IMR-90 (cell line): ENCODE results near the gene CLIC1. TPM values are rescaled to one million over a fixed set of nuclear protein-coding genes. Genes with fewer than 3 reads are reported as not detected.

ENCODE experiments used
- ATAC-seq: fragments of 200-7000 bp; cut with Tn5 transposase; 2 replicates; pipeline ENCODE4 v1.9.1; 2020; ENCODE audit warnings: low read depth, mild to moderate bottlenecking, moderate library complexity
- BruUV-seq: library from RNA; stranded (reverse); fragments of 400-500 nt; replicated peaks from 2 replicates; lab custom pipeline; 2021; lab: Mats Ljungman, UMichigan
- CTCF ChIA-PET: fragments of 300-600 bp; formaldehyde crosslinking; extraction: SDS; loops from one replicate; lab custom pipeline; 2021; ENCODE audit warnings: antibody characterized with exemption; lab: Yijun Ruan, JAX
- POLR2A ChIA-PET: fragments of 300-600 bp; sonication (Branson Sonifier 250); formaldehyde crosslinking; loops from one replicate; lab custom pipeline; 2022; ENCODE audit warnings: antibody characterized with exemption; ENCODE audit not compliant: unreplicated experiment; lab: Charles Lee
- DNase-seq: peaks from one replicate; pipeline ENCODE4 v3.0.0; 2013
- H2AFZ ChIP-seq: replicated peaks from 2 replicates; pipeline ENCODE3; 2013; ENCODE audit warnings: low read length, mild to moderate bottlenecking; ENCODE audit not compliant: poor library complexity
- H2AK5ac ChIP-seq: 2 replicates; pipeline ENCODE4 v1.6.1; 2013; ENCODE audit warnings: low read depth, low read length, inconsistent platforms
- H2AK9ac ChIP-seq: replicated peaks from 2 replicates; pipeline ENCODE3; 2013; ENCODE audit warnings: mild to moderate bottlenecking, low read depth, low read length, moderate library complexity; ENCODE audit not compliant: poor library complexity
- H2BK120ac ChIP-seq: 2 replicates; pipeline ENCODE4 v1.6.1; 2013; ENCODE audit warnings: low read depth, low read length, inconsistent platforms
- H2BK15ac ChIP-seq: 3 replicates; pipeline ENCODE4 v1.6.1; 2013; ENCODE audit warnings: low read depth, low read length, inconsistent platforms
- H2BK20ac ChIP-seq: 2 replicates; pipeline ENCODE4 v1.6.1; 2013; ENCODE audit warnings: low read depth, mild to moderate bottlenecking, inconsistent platforms, low read length, moderate library complexity
- H2BK5ac ChIP-seq: 2 replicates; pipeline ENCODE4 v1.6.1; 2013; ENCODE audit warnings: mild to moderate bottlenecking, low read depth, low read length, inconsistent platforms; ENCODE audit not compliant: poor library complexity, severe bottlenecking
- H3K14ac ChIP-seq: replicated peaks from 2 replicates; pipeline ENCODE4 v1.6.1; 2013; ENCODE audit warnings: low read depth, low read length, inconsistent platforms
- H3K18ac ChIP-seq: 2 replicates; pipeline ENCODE4 v1.6.1; 2013; ENCODE audit warnings: low read depth, low read length, control low read depth
- H3K23ac ChIP-seq: 2 replicates; pipeline ENCODE4 v1.6.1; 2013; ENCODE audit warnings: low read depth, low read length, inconsistent platforms
- H3K27ac ChIP-seq: 2 replicates; pipeline ENCODE4 v1.5.1; 2013; ENCODE audit warnings: mild to moderate bottlenecking, control low read depth, low read length; ENCODE audit not compliant: insufficient read depth
- H3K27me3 ChIP-seq: 2 replicates; pipeline ENCODE4 v1.6.1; 2013; ENCODE audit warnings: low read length; ENCODE audit not compliant: control insufficient read depth, insufficient read depth
- H3K36me3 ChIP-seq: 2 replicates; pipeline ENCODE4 v1.6.1; 2013; ENCODE audit warnings: low read length, mixed read lengths; ENCODE audit not compliant: control insufficient read depth, insufficient read depth
- H3K4ac ChIP-seq: 2 replicates; pipeline ENCODE4 v1.6.1; 2013; ENCODE audit warnings: low read depth, low read length, inconsistent platforms
- H3K4me1 ChIP-seq: 2 replicates; pipeline ENCODE4 v1.6.1; 2013; ENCODE audit warnings: low read length, mixed read lengths; ENCODE audit not compliant: control insufficient read depth, insufficient read depth
- H3K4me2 ChIP-seq: 2 replicates; pipeline ENCODE4 v1.6.1; 2013; ENCODE audit warnings: low read depth, mild to moderate bottlenecking, control low read depth, low read length, moderate library complexity
- H3K4me3 ChIP-seq: 2 replicates; pipeline ENCODE4 v1.5.1; 2013; ENCODE audit warnings: low read depth, mild to moderate bottlenecking, control low read depth, low read length, moderate library complexity; ENCODE audit not compliant: insufficient read depth
- H3K56ac ChIP-seq: 2 replicates; pipeline ENCODE4 v1.6.1; 2013; ENCODE audit warnings: low read length, inconsistent platforms; ENCODE audit not compliant: insufficient read depth; ENCODE audit errors: extremely low read depth
- H3K79me1 ChIP-seq, 2 experiments: 2 replicates each; pipeline ENCODE4 v1.6.1; 2013; ENCODE audit warnings: low read length in 2 of 2, inconsistent platforms in 1 of 2, low read depth in 1 of 2
- H3K9ac ChIP-seq: 2 replicates; pipeline ENCODE4 v1.6.1; 2013; ENCODE audit warnings: low read depth, low read length, control low read depth
- H3K9me1 ChIP-seq: 2 replicates; pipeline ENCODE4 v1.6.1; 2013; ENCODE audit warnings: low read length, inconsistent platforms; ENCODE audit not compliant: insufficient read depth
- H3K9me3 ChIP-seq: 2 replicates; pipeline ENCODE4 v1.6.1; 2013; ENCODE audit warnings: low read length; ENCODE audit not compliant: control insufficient read depth, insufficient read depth
- H4K20me1 ChIP-seq: 2 replicates; pipeline ENCODE4 v1.6.1; 2013; ENCODE audit warnings: low read length, inconsistent platforms; ENCODE audit not compliant: insufficient read depth
- H4K5ac ChIP-seq: 2 replicates; pipeline ENCODE4 v1.6.1; 2013; ENCODE audit warnings: mild to moderate bottlenecking, low read depth, low read length, control low read depth
- H4K8ac ChIP-seq, 2 experiments: 2 replicates each; pipeline ENCODE4 v1.6.1; 2013; ENCODE audit warnings: low read depth in 2 of 2, low read length in 2 of 2, control low read depth in 1 of 2, inconsistent platforms in 1 of 2
- H4K91ac ChIP-seq: 2 replicates; pipeline ENCODE4 v1.6.1; 2013; ENCODE audit warnings: low read depth, low read length, inconsistent platforms; ENCODE audit not compliant: insufficient read depth
- BHLHE40 ChIP-seq: fragments of 150-350 bp; IDR thresholded peaks from 2 replicates; pipeline ENCODE4 v1.6.1; 2016; ENCODE audit warnings: mild to moderate bottlenecking, low read depth, low read length
- CHD1 ChIP-seq: IDR thresholded peaks from 2 replicates; pipeline ENCODE4 v1.6.1; 2012; ENCODE audit warnings: low read depth, low read length, improper control_type of control experiment
- CTCF ChIP-seq: conservative IDR thresholded peaks from 2 replicates; pipeline ENCODE4 v1.5.1; 2012; ENCODE audit warnings: mild to moderate bottlenecking, low read depth, low read length, improper control_type of control experiment
- ELK1 ChIP-seq: fragments of 150-350 bp; IDR thresholded peaks from 2 replicates; pipeline ENCODE4 v1.6.1; 2016; ENCODE audit warnings: low read depth, mild to moderate bottlenecking, low read length, moderate library complexity, borderline replicate concordance
- FOS ChIP-seq: fragments of 150-350 bp; IDR thresholded peaks from 2 replicates; pipeline ENCODE4 v1.6.1; 2016; ENCODE audit warnings: low read depth, low read length
- NFE2L2 ChIP-seq: fragments of 150-350 bp; IDR thresholded peaks from 2 replicates; pipeline ENCODE4 v1.6.1; 2016; ENCODE audit warnings: low read depth, mild to moderate bottlenecking, low read length
- RCOR1 ChIP-seq: IDR thresholded peaks from 2 replicates; pipeline ENCODE4 v1.6.1; 2012; ENCODE audit warnings: mild to moderate bottlenecking, low read length, improper control_type of control experiment; ENCODE audit not compliant: insufficient replicate concordance
- USF2 ChIP-seq: fragments of 150-350 bp; IDR thresholded peaks from 2 replicates; pipeline ENCODE4 v1.6.1; 2017; ENCODE audit warnings: mild to moderate bottlenecking, antibody characterized with exemption, low read length, low read depth
- WGBS, 2 experiments: methylation state at CpG; one replicate each; pipeline versions ENCODE4 v1.1.5 to v1.1.7; 2013; ENCODE audit warnings: missing lambda C conversion rate in 2 of 2; ENCODE audit not compliant: insufficient read length in 1 of 2; ENCODE audit errors: extremely low coverage in 2 of 2; 5-methylcytosine and 5-hydroxymethylcytosine counted together
- dilution Hi-C: fragments of 300-500 bp; cut with HindIII; formaldehyde crosslinking; loops from one replicate; pipeline ENCODE4 v1.14.3; 2018; ENCODE audit warnings: low sequenced_read_pairs; ENCODE audit not compliant: unreplicated experiment
- in situ Hi-C: fragments of 300-500 bp; cut with MboI; formaldehyde crosslinking; loops from 3 replicates; pipeline ENCODE4 v1.14.3; 2019; ENCODE audit warnings: low sequenced_read_pairs, inconsistent platforms, mixed read lengths
- intact Hi-C: fragments of 100-400 bp; cut with micrococcal nuclease; formaldehyde crosslinking; loops from 2 replicates; pipeline ENCODE4 v1.10.0; 2022
- polyA plus RNA-seq, 3 experiments: library from polyadenylated mRNA; depleted of rRNA; stranded (reverse); fragments of >200 nt; gene quantifications; 2 replicates each; pipeline ENCODE4 v1.2.3, GENCODE V29; 2012; ENCODE audit warnings: low replicate concordance in 1 of 3
- total RNA-seq: library from RNA; depleted of rRNA; stranded (reverse); fragments of >200 nt; gene quantifications from 2 replicates; pipeline ENCODE4 v1.2.3, GENCODE V29; 2012

CLIC1 gene
- total and polyA plus RNA-seq, 2 of the 4 experiments (the other 2 are of a cell fraction), result 706 to 1,185 TPM

DNA sequence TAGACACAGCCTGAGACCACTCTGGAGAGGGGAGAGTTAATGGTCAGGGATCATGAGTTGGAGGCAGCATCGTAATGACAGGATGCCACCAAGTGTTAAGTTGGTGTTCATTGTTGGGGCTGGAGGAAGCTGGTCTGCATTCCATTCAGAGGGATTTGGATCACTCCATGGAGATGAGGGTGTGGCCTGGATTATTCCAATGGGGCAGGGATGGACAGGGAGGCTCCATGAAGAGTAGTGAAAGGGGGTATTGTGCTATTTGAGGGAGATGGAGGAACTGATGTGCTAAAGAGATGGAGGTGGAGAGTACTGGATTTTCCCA lies 27.2 kb upstream of the CLIC1 start:
- intact Hi-C loops (no loop called here), dilution Hi-C loops (no loop called here), in situ Hi-C loops (no loop called here)
- Histone ChIP-seq H4K5ac (no peak overlapping the region), H2BK20ac (no peak overlapping the region), H3K9me3 (no peaks in the 10 kb centered on the region), H3K4me2 (no peak overlapping the region), H2AK9ac (peak overlapping the region; percentile 71), H3K9me1 (peaks cover 10% of the 10 kb centered on the region), H2AK5ac (peak overlapping the region; percentile 65), H4K91ac (no peak overlapping the region; the same call in 1 of the 2 replicates), H3K18ac (no peak overlapping the region), H3K27me3 (no peaks in the 10 kb centered on the region), H3K23ac (no peak overlapping the region), H4K20me1 (no peaks in the 10 kb centered on the region), H2AFZ (peak overlapping the region; percentile 64), H3K36me3 (peaks cover 5% of the 10 kb centered on the region; the same call in 1 of the 2 replicates), H3K56ac (no peak overlapping the region; the same call in 1 of the 2 replicates), H2BK15ac (no peak overlapping the region), H4K8ac (peak overlapping the region in 1 of 2 experiments; percentile 65; a peak in 1 of 4 replicates), H3K14ac (peak overlapping the region; percentile 74), H2BK120ac (0 out of 2 replicates have a peak overlapping the region, but pooled peaks have one; percentile 14), H3K4me3 (no peak overlapping the region), H3K79me1 (no peaks in the 10 kb centered on the region), H3K9ac (no peak overlapping the region), H2BK5ac (peak overlapping the region; percentile 5), H3K4me1 (peaks cover 4% of the 10 kb centered on the region), H3K4ac (peak overlapping the region; percentile 66), H3K27ac (no peak overlapping the region)
- ChIA-PET POLR2A (no interaction called here), CTCF (interaction anchor here (0.6 kb wide), 1 partner anchor 28 kb away, joined by 3 read pairs; no protein-coding TSS in a partner anchor)
- DNase-seq, result peak; percentile 21
- no peak for TF ChIP-seq CHD1
- TF ChIP-seq CTCF, result no peak
- TF ChIP-seq ELK1, result no peak
- no peak for TF ChIP-seq USF2
- TF ChIP-seq RCOR1, result no peak
- TF ChIP-seq BHLHE40, result peak; percentile 70; the same call in 1 of the 2 replicates
- TF ChIP-seq NFE2L2, result no peak
- no peak for TF ChIP-seq FOS
- 0% methylated on average over 1 of the region's 1 CpG; no CpG with 5 or more reads in 1 of the 2 experiments for WGBS, 2 experiments
- BruUV-seq, result no TSS peak
- ATAC-seq, result peak; percentile 88
